Neural cell (in vitro differentiated cells): ENCODE measurements around the gene DACT2. TPM values are rescaled to one million over a fixed set of nuclear protein-coding genes. Genes with fewer than 3 reads are reported as not detected.

Source experiments
- H2AFZ ChIP-seq: fragments of 200-600, 300-800 bp; sonication (generic), shearing (Covaris generic); 2 replicates; pipeline ENCODE4 v1.6.0; 2014; ENCODE audit warnings: low read depth, mild to moderate bottlenecking, antibody characterized with exemption, low read length, moderate library complexity
- H3F3A ChIP-seq: fragments of 200-600 bp; shearing (Covaris generic); 2 replicates; pipeline ENCODE4 v1.6.1; 2016; ENCODE audit warnings: mild to moderate bottlenecking, moderate library complexity, mixed read lengths, antibody characterized with exemption, low read length; ENCODE audit not compliant: insufficient read depth, poor library complexity, severe bottlenecking
- H3K27ac ChIP-seq: fragments of 200-600, 300-800 bp; sonication (generic), shearing (Covaris generic); 2 replicates; pipeline ENCODE4 v1.5.1; 2014; ENCODE audit warnings: mild to moderate bottlenecking, low read length, moderate library complexity
- H3K27me3 ChIP-seq: fragments of 300-800, 200-600 bp; sonication (generic), shearing (Covaris generic); 2 replicates; pipeline ENCODE4 v1.6.0; 2014; ENCODE audit warnings: mild to moderate bottlenecking, low read depth, low read length, moderate library complexity; ENCODE audit not compliant: insufficient read depth
- H3K36me3 ChIP-seq: fragments of 300-800, 200-600 bp; sonication (generic), shearing (Covaris generic); 2 replicates; pipeline ENCODE4 v1.5.1; 2014; ENCODE audit warnings: mild to moderate bottlenecking, antibody characterized with exemption, low read length, moderate library complexity; ENCODE audit not compliant: insufficient read depth
- H3K4me2 ChIP-seq: fragments of 300-800, 200-600 bp; sonication (generic), shearing (Covaris generic); 2 replicates; pipeline ENCODE4 v1.6.0; 2014; ENCODE audit warnings: mild to moderate bottlenecking, low read length
- H3K4me3 ChIP-seq: fragments of 300-800, 200-600 bp; sonication (generic), shearing (Covaris generic); 2 replicates; pipeline ENCODE4 v1.5.1; 2014; ENCODE audit warnings: mild to moderate bottlenecking, low read length, moderate library complexity
- H3K79me2 ChIP-seq: fragments of 200-600 bp; shearing (Covaris generic); replicated peaks from 2 replicates; pipeline ENCODE4 v1.6.0; 2014; ENCODE audit warnings: mild to moderate bottlenecking, low read length, moderate library complexity; ENCODE audit not compliant: insufficient read depth
- H3K9ac ChIP-seq: fragments of 300-800, 200-600 bp; sonication (generic), shearing (Covaris generic); 2 replicates; pipeline ENCODE4 v1.6.1; 2016; ENCODE audit warnings: mild to moderate bottlenecking, low read length, mixed read lengths
- H3K9me2 ChIP-seq: fragments of 200-600 bp; shearing (Covaris generic); 2 replicates; pipeline ENCODE4 v1.6.1; 2016; ENCODE audit warnings: mild to moderate bottlenecking, low read length, mixed read lengths; ENCODE audit not compliant: insufficient read depth
- H3K9me3 ChIP-seq: fragments of 200-600, 300-800 bp; sonication (generic), shearing (Covaris generic); 2 replicates; pipeline ENCODE4 v1.6.1; 2016; ENCODE audit warnings: mild to moderate bottlenecking, mixed run types, low read length, moderate library complexity, mixed read lengths
- H4K20me1 ChIP-seq: fragments of 200-600 bp; shearing (Covaris generic); 2 replicates; pipeline ENCODE4 v1.6.1; 2016; ENCODE audit warnings: mild to moderate bottlenecking, mixed run types; ENCODE audit not compliant: insufficient read depth
- EP300 ChIP-seq: fragments of 450-650 bp; conservative IDR thresholded peaks from 2 replicates; pipeline ENCODE4 v1.6.1; 2014; ENCODE audit warnings: antibody characterized with exemption, mild to moderate bottlenecking, moderate library complexity; ENCODE audit not compliant: poor library complexity, severe bottlenecking
- EZH2 ChIP-seq: fragments of 200-600, 300-800 bp; shearing (Covaris generic), sonication (generic); IDR thresholded peaks from 2 replicates; pipeline ENCODE4 v1.6.1; 2014; ENCODE audit warnings: antibody characterized with exemption, low read length, borderline replicate concordance, mild to moderate bottlenecking; ENCODE audit not compliant: insufficient read depth, poor library complexity, severe bottlenecking
- MXI1 ChIP-seq: fragments of 450-650 bp; conservative IDR thresholded peaks from 2 replicates; pipeline ENCODE4 v1.6.1; 2014; ENCODE audit warnings: antibody characterized with exemption, mild to moderate bottlenecking; ENCODE audit not compliant: poor library complexity, severe bottlenecking
- POLR2AphosphoS5 ChIP-seq: IDR thresholded peaks from 2 replicates; pipeline ENCODE4 v1.6.1; 2012
- RAD21 ChIP-seq: fragments of 450-650 bp; conservative IDR thresholded peaks from 2 replicates; pipeline ENCODE4 v1.6.1; 2014; ENCODE audit warnings: antibody characterized with exemption, mild to moderate bottlenecking, moderate library complexity
- SMC3 ChIP-seq: fragments of 450-650 bp; conservative IDR thresholded peaks from 2 replicates; pipeline ENCODE4 v1.6.1; 2014; ENCODE audit warnings: antibody characterized with exemption, mild to moderate bottlenecking, moderate library complexity; ENCODE audit not compliant: poor library complexity
- TAF1 ChIP-seq: IDR thresholded peaks from 2 replicates; pipeline ENCODE4 v1.6.1; 2012; ENCODE audit warnings: low read depth
- polyA plus RNA-seq: library from polyadenylated mRNA; depleted of rRNA; stranded (reverse); fragments of >200 nt; gene quantifications from 2 replicates; pipeline ENCODE4 v1.2.3, GENCODE V29; 2014
- TF ChIP-seq, protein P1 (sequence below): fragments of 450-650 bp; IDR thresholded peaks from 2 replicates; pipeline ENCODE4 v1.5.1; 2014; ENCODE audit warnings: antibody characterized with exemption, mild to moderate bottlenecking, moderate library complexity; ENCODE audit not compliant: poor library complexity, severe bottlenecking
- TF ChIP-seq, protein P2 (sequence below): IDR thresholded peaks from 2 replicates; pipeline ENCODE4 v1.6.1; 2012; ENCODE audit warnings: borderline replicate concordance

The DACT2 gene
- polyA plus RNA-seq, 1 donor from 2014 or later: 0.48 TPM

DNA sequence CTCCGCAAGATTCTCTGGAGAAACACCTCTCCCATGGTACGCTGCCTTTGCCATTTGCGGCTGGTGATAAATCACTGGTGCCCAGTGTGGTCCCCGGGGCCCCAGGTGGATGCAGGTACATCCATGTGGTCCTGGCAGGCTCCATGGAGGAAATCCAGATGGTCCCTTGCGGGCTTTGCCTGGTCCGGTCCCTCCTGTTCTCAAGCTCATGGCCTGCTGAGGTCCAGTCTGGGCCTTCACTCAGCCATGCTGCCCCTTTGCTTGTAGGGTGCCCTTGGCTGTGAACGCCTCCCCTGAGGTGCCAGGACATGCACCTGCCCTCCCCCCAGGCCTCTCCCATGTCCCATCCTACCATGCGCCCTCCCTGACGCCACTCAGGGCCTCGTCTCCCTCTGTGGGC is 21.2 kb upstream of the DACT2 start:
- no peaks in the 10 kb centered on the region for H4K20me1 ChIP-seq
- H3K9ac ChIP-seq: no peak overlapping the region
- no peak overlapping the region for H3K4me2 ChIP-seq
- no peak overlapping the region for H2AFZ ChIP-seq
- no peaks in the 10 kb centered on the region for H3F3A ChIP-seq
- no peak overlapping the region for H3K27ac ChIP-seq
- no peaks in the 10 kb centered on the region for H3K27me3 ChIP-seq
- H3K36me3 ChIP-seq: no peaks in the 10 kb centered on the region
- no peaks in the 10 kb centered on the region for H3K79me2 ChIP-seq
- TF ChIP-seq, protein P1, sequence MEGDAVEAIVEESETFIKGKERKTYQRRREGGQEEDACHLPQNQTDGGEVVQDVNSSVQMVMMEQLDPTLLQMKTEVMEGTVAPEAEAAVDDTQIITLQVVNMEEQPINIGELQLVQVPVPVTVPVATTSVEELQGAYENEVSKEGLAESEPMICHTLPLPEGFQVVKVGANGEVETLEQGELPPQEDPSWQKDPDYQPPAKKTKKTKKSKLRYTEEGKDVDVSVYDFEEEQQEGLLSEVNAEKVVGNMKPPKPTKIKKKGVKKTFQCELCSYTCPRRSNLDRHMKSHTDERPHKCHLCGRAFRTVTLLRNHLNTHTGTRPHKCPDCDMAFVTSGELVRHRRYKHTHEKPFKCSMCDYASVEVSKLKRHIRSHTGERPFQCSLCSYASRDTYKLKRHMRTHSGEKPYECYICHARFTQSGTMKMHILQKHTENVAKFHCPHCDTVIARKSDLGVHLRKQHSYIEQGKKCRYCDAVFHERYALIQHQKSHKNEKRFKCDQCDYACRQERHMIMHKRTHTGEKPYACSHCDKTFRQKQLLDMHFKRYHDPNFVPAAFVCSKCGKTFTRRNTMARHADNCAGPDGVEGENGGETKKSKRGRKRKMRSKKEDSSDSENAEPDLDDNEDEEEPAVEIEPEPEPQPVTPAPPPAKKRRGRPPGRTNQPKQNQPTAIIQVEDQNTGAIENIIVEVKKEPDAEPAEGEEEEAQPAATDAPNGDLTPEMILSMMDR: no peak
- TF ChIP-seq SMC3: no peak
- TF ChIP-seq, protein P2, sequence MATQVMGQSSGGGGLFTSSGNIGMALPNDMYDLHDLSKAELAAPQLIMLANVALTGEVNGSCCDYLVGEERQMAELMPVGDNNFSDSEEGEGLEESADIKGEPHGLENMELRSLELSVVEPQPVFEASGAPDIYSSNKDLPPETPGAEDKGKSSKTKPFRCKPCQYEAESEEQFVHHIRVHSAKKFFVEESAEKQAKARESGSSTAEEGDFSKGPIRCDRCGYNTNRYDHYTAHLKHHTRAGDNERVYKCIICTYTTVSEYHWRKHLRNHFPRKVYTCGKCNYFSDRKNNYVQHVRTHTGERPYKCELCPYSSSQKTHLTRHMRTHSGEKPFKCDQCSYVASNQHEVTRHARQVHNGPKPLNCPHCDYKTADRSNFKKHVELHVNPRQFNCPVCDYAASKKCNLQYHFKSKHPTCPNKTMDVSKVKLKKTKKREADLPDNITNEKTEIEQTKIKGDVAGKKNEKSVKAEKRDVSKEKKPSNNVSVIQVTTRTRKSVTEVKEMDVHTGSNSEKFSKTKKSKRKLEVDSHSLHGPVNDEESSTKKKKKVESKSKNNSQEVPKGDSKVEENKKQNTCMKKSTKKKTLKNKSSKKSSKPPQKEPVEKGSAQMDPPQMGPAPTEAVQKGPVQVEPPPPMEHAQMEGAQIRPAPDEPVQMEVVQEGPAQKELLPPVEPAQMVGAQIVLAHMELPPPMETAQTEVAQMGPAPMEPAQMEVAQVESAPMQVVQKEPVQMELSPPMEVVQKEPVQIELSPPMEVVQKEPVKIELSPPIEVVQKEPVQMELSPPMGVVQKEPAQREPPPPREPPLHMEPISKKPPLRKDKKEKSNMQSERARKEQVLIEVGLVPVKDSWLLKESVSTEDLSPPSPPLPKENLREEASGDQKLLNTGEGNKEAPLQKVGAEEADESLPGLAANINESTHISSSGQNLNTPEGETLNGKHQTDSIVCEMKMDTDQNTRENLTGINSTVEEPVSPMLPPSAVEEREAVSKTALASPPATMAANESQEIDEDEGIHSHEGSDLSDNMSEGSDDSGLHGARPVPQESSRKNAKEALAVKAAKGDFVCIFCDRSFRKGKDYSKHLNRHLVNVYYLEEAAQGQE: no peak
- no peak for TF ChIP-seq MXI1
- TF ChIP-seq POLR2AphosphoS5: no peak
- no peak for TF ChIP-seq RAD21
- no peak for TF ChIP-seq EP300
- no peak for TF ChIP-seq TAF1
- no peak for TF ChIP-seq EZH2
- H3K9me2 ChIP-seq: no peaks in the 10 kb centered on the region
- H3K9me3 ChIP-seq: no peaks in the 10 kb centered on the region
- no peak overlapping the region for H3K4me3 ChIP-seq

DNA sequence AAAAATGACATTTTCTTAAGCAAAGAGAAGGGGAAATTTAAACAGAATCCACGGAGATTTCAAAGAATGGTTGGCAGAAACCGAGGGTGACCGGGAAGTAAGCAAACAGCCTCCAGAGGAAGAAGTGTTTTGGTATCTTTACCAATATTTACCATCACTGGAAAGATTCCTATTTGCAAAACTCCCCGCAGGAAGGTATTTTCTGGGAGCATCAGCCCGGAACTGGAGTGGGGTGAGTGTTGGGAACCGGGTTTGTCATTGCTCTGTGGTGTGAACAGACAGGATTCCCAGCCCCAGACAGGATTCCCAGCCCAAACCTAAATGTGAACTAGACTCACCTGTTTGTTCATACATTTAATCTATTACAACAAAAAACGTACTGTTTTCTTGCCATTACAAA is 19.2 kb upstream of the DACT2 start:
- Histone ChIP-seq H3K27ac (no peak overlapping the region), H2AFZ (no peak overlapping the region), H3K9me2 (no peaks in the 10 kb centered on the region), H3F3A (no peaks in the 10 kb centered on the region), H3K27me3 (no peaks in the 10 kb centered on the region), H4K20me1 (no peaks in the 10 kb centered on the region), H3K4me3 (no peak overlapping the region), H3K9ac (no peak overlapping the region), H3K4me2 (no peak overlapping the region), H3K9me3 (no peaks in the 10 kb centered on the region), H3K79me2 (no peaks in the 10 kb centered on the region), H3K36me3 (no peaks in the 10 kb centered on the region)
- TF ChIP-seq RAD21: no peak
- no peak for TF ChIP-seq EZH2
- no peak for TF ChIP-seq MXI1
- TF ChIP-seq SMC3: no peak

DNA sequence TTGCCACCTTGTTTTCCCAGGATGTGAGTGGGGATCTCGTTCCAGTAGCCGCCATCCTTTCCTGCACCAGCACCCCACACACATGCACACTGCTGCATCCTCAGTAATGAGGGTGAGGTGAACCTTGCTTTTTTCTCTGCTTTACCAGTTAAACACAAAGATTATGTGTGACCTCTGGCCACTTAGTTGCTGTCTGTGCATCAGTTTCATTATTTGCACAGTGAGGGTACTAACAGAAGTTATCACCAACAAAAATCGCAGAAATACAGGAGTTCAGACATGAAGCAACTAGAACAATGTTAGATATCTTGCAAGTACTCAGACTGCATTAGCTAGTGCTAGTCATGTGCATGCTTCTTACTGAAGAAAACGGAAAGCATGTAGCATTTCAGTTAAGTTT is 17.4 kb upstream of the DACT2 start:
- Histone ChIP-seq H3K4me2 (no peak overlapping the region), H3K9me2 (no peaks in the 10 kb centered on the region), H3K36me3 (no peaks in the 10 kb centered on the region), H3K9me3 (no peaks in the 10 kb centered on the region), H3F3A (no peaks in the 10 kb centered on the region), H3K27me3 (no peaks in the 10 kb centered on the region), H3K79me2 (no peaks in the 10 kb centered on the region), H3K9ac (no peak overlapping the region), H2AFZ (no peak overlapping the region), H4K20me1 (no peaks in the 10 kb centered on the region), H3K4me3 (no peak overlapping the region), H3K27ac (no peak overlapping the region)
- TF ChIP-seq RAD21 (no peak), POLR2AphosphoS5 (no peak), SMC3 (no peak), TAF1 (no peak), EP300 (no peak), EZH2 (no peak), MXI1 (no peak)
- TF ChIP-seq, protein P2: no peak
- TF ChIP-seq, protein P1: no peak
